IMR-90 (cell line): ENCODE results near the gene CD300LF.

ENCODE experiments used
- RFX5 ChIP-seq: IDR thresholded peaks from 2 replicates; pipeline ENCODE4 v1.8.0; 2012; ENCODE audit warnings: low read depth, mild to moderate bottlenecking, low read length, moderate library complexity
- TF ChIP-seq, protein P1 (sequence below): conservative IDR thresholded peaks from 2 replicates; pipeline ENCODE4 v1.5.1; 2012; ENCODE audit warnings: mild to moderate bottlenecking, low read depth, low read length, improper control_type of control experiment

DNA sequence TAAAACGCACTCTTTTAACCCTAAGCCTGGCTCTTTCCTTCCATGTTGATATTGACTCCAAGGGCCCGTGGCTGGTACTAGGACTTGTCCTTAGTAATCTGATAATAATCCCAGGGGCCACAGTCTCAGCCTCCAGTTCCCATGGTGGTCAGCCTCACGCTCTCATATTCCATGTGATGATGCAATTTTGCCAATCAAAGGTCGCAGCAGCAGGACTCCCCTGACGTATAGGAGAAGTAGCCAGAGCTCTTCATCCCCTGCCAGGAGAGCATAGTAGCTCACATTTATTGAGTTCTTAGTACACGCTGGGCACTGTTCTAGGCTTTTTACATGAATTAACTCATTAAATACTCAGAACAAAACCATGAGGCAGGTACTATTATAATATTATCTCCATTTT lies 42.4 kb downstream of the CD300LF start:
- TF ChIP-seq, protein P1, sequence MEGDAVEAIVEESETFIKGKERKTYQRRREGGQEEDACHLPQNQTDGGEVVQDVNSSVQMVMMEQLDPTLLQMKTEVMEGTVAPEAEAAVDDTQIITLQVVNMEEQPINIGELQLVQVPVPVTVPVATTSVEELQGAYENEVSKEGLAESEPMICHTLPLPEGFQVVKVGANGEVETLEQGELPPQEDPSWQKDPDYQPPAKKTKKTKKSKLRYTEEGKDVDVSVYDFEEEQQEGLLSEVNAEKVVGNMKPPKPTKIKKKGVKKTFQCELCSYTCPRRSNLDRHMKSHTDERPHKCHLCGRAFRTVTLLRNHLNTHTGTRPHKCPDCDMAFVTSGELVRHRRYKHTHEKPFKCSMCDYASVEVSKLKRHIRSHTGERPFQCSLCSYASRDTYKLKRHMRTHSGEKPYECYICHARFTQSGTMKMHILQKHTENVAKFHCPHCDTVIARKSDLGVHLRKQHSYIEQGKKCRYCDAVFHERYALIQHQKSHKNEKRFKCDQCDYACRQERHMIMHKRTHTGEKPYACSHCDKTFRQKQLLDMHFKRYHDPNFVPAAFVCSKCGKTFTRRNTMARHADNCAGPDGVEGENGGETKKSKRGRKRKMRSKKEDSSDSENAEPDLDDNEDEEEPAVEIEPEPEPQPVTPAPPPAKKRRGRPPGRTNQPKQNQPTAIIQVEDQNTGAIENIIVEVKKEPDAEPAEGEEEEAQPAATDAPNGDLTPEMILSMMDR: no peak
- TF ChIP-seq RFX5: no peak
